NCI-H526 (cell line): Measurements from ENCODE around the gene OR10K1.
"Not testable (repeated sequence)": the region's sequence is repeated elsewhere in the genome, so short reads cannot be mapped to it uniquely, and the experiment has no call there.

Source experiments
- DNase-seq, 2 experiments: peaks; one replicate each; lab custom pipeline; 2025; lab: John Stamatoyannopoulos, UW

The OR10K1 gene

GRCh38 chr1:158461534-158461933 is at the start of gene OR10K1:
Gene OR10K1, plus strand, starts transcription at chr1:158461834. Its CDS starts 3,728 bp downstream, at chr1:158465562.
- DNase-seq: no peak

- DNase-seq: no peak
These were observed 46.8 kb upstream of the OR10K1 start for GRCh38 chr1:158414651-158415345.

- no peak for DNase-seq
These were observed 44.0 kb upstream of the OR10K1 start for GRCh38 chr1:158417586-158417985.

- DNase-seq: no peak
These were observed 39.4 kb upstream of the OR10K1 start for GRCh38 chr1:158422212-158422611.

- DNase-seq: no peak
These were observed 36.6 kb upstream of the OR10K1 start for GRCh38 chr1:158425027-158425426.

GRCh38 chr1:158426137-158426536 is 35.5 kb upstream of the OR10K1 start, which contains the start of gene OR10K2:
Gene OR10K2, minus strand, starts transcription at chr1:158426237. Its CDS starts 5,371 bp downstream, at chr1:158420866.
- no peak for DNase-seq

GRCh38 chr1:158430163-158430562 is 31.5 kb upstream of the OR10K1 start:
- DNase-seq: not testable (repeated sequence)

GRCh38 chr1:158434741-158435140 is 26.9 kb upstream of the OR10K1 start:
- no peak for DNase-seq

GRCh38 chr1:158445376-158445775 is 16.3 kb upstream of the OR10K1 start:
- DNase-seq: no peak

- no peak for DNase-seq
These were observed 7.1 kb upstream of the OR10K1 start for GRCh38 chr1:158454537-158454936.

- DNase-seq: no peak
These were observed 4.4 kb upstream of the OR10K1 start for GRCh38 chr1:158457246-158457645.

GRCh38 chr1:158458263-158458662 is 3.4 kb upstream of the OR10K1 start:
- DNase-seq: no peak

GRCh38 chr1:158471920-158472319 is 10.3 kb downstream of the OR10K1 start, which contains the start of gene OR10R2:
Gene OR10R2, plus strand, starts transcription at chr1:158472220. Its CDS starts 106 bp downstream, at chr1:158472326.
- no peak for DNase-seq

GRCh38 chr1:158485455-158485854 is 23.8 kb downstream of the OR10K1 start:
- DNase-seq: no peak

- DNase-seq: no peak
These were observed 29.7 kb downstream of the OR10K1 start for GRCh38 chr1:158491316-158491715.

GRCh38 chr1:158493054-158493453 is 31.4 kb downstream of the OR10K1 start:
- DNase-seq: no peak

- no peak for DNase-seq
These were observed 33.2 kb downstream of the OR10K1 start for GRCh38 chr1:158494796-158495195.

GRCh38 chr1:158496374-158496773 is 34.7 kb downstream of the OR10K1 start:
- peak in 1 of 2 experiments; percentile 40 for DNase-seq

- DNase-seq: peak; percentile 20 to 62
These were observed 44.8 kb downstream of the OR10K1 start for GRCh38 chr1:158506369-158506987.

- no peak for DNase-seq
These were observed 45.9 kb downstream of the OR10K1 start for GRCh38 chr1:158507511-158507910.

- no peak for DNase-seq
These were observed 48.0 kb downstream of the OR10K1 start for GRCh38 chr1:158509471-158510156.

- no peak for DNase-seq
These were observed 55.3 kb downstream of the OR10K1 start for GRCh38 chr1:158516966-158517365.
